Endothelial cell of umbilical vein (primary cell): ENCODE results near the gene SYNE3. TPM values are rescaled to one million over a fixed set of nuclear protein-coding genes. Genes with fewer than 3 reads are reported as not detected.

ENCODE experiments used
- BruUV-seq: library from RNA; stranded (reverse); fragments of 400-500 nt; replicated peaks from 2 replicates; lab custom pipeline; 2021; lab: Mats Ljungman, UMichigan
- CTCF ChIA-PET: fragments of 300-600, 350-600 bp; sonication (Branson Sonifier 250); formaldehyde crosslinking; loops from one replicate; lab custom pipeline; 2021; ENCODE audit warnings: antibody characterized with exemption, inconsistent platforms; lab: Charles Lee
- POLR2A ChIA-PET: fragments of 300-600, 350-600 bp; sonication (Branson Sonifier 250); formaldehyde crosslinking; loops from one replicate; lab custom pipeline; 2021; ENCODE audit warnings: antibody characterized with exemption, inconsistent platforms; lab: Charles Lee
- DNase-seq: peaks from one replicate; pipeline ENCODE4 v3.0.0-alpha.2; 2011; ENCODE audit warnings: low read depth, low spot score
- FAIRE-seq: peaks from 2 replicates; lab custom pipeline; 2011; peaks lifted over from hg19 to GRCh38; lab: Jason Lieb, UNC
- H2AFZ ChIP-seq: 2 replicates; pipeline ENCODE4 v1.6.0; 2012; ENCODE audit warnings: low read depth, low read length, control low read depth, inconsistent platforms
- H3K27ac ChIP-seq: 2 replicates; pipeline ENCODE4 v1.5.1; 2011; ENCODE audit warnings: low read depth, mild to moderate bottlenecking, control low read depth, low read length, moderate library complexity; ENCODE audit not compliant: insufficient read depth
- H3K27me3 ChIP-seq, 2 experiments: 2 replicates each; pipeline versions ENCODE4 v1.6.0 to v1.6.1; 2011; ENCODE audit warnings: low read length in 2 of 2, mixed read lengths in 1 of 2; ENCODE audit not compliant: control insufficient read depth in 2 of 2, insufficient read depth in 2 of 2
- H3K36me3 ChIP-seq, 2 experiments: 2 replicates in 1 of 2; 3 replicates in 1 of 2; pipeline ENCODE4 v1.5.1; 2011; ENCODE audit warnings: low read length in 2 of 2, mild to moderate bottlenecking in 1 of 2, moderate library complexity in 1 of 2; ENCODE audit not compliant: control insufficient read depth in 2 of 2, insufficient read depth in 2 of 2; ENCODE audit errors: extremely low read depth in 1 of 2
- H3K4me1 ChIP-seq: 3 replicates; pipeline ENCODE4 v1.5.1; 2011; ENCODE audit warnings: mild to moderate bottlenecking, low read length; ENCODE audit not compliant: control insufficient read depth, insufficient read depth; ENCODE audit errors: extremely low read depth
- H3K4me2 ChIP-seq: 2 replicates; pipeline ENCODE4 v1.6.1; 2011; ENCODE audit warnings: low read length, control low read depth, mixed read lengths; ENCODE audit not compliant: insufficient read depth
- H3K4me3 ChIP-seq, 3 experiments: fragments of 200-600 bp in 1 of 3; sonication (generic), shearing (Covaris generic) in 1 of 3; replicated peaks in 1 of 3; 2 replicates each; pipeline ENCODE4 v1.5.1; 2011 to 2016; ENCODE audit warnings: control low read depth in 3 of 3, low read length in 3 of 3, mild to moderate bottlenecking in 2 of 3, inconsistent platforms in 1 of 3, low read depth in 1 of 3, moderate library complexity in 1 of 3; ENCODE audit not compliant: insufficient read depth in 1 of 3
- H3K79me2 ChIP-seq: 2 replicates; pipeline ENCODE4 v1.6.0; 2012; ENCODE audit warnings: low read length, inconsistent platforms; ENCODE audit not compliant: control insufficient read depth, insufficient read depth
- H3K9ac ChIP-seq: replicated peaks from 2 replicates; pipeline ENCODE3; 2011; ENCODE audit warnings: low read length, control low read depth; ENCODE audit not compliant: insufficient read depth; ENCODE audit errors: extremely low read depth
- H3K9me1 ChIP-seq: replicated peaks from 3 replicates; pipeline ENCODE4 v1.6.0; 2011; ENCODE audit warnings: mild to moderate bottlenecking, low read length; ENCODE audit not compliant: control insufficient read depth, insufficient read depth; ENCODE audit errors: extremely low read depth
- H3K9me3 ChIP-seq: replicated peaks from 2 replicates; pipeline ENCODE4 v1.5.1; 2012; ENCODE audit warnings: low read length, inconsistent platforms; ENCODE audit not compliant: control insufficient read depth, insufficient read depth
- H4K20me1 ChIP-seq: replicated peaks from 2 replicates; pipeline ENCODE3; 2011; ENCODE audit warnings: mild to moderate bottlenecking, low read length; ENCODE audit not compliant: control insufficient read depth, insufficient read depth; ENCODE audit errors: extremely low read depth
- CTCF ChIP-seq, 2 donors: IDR thresholded peaks; 1 replicate in 1 of 2; 2 replicates in 1 of 2; pipeline ENCODE4 v1.5.1; 2011; ENCODE audit warnings: low read length in 2 of 2, mild to moderate bottlenecking in 2 of 2, moderate library complexity in 2 of 2, control low read depth in 1 of 2, inconsistent platforms in 1 of 2, low read depth in 1 of 2; ENCODE audit not compliant: insufficient read depth in 1 of 2; ENCODE audit errors: extremely low read depth in 1 of 2
- MAX ChIP-seq: IDR thresholded peaks from 2 replicates; pipeline ENCODE4 v1.6.1; 2011; ENCODE audit not compliant: insufficient read depth, insufficient read length
- dilution Hi-C: fragments of 300-500 bp; cut with MboI; formaldehyde crosslinking; loops from one replicate; pipeline ENCODE4 v1.15.0; 2019; ENCODE audit warnings: low sequenced_read_pairs; ENCODE audit not compliant: extremely low pct_ligation_motif_present
- intact Hi-C: fragments of 100-400 bp; cut with micrococcal nuclease; formaldehyde crosslinking; loops from one replicate; pipeline ENCODE4 v1.10.0; 2022
- polyA plus RNA-seq, 4 experiments: library from polyadenylated mRNA; depleted of rRNA in 3 of 4; stranded (reverse) in 3 of 4; unstranded in 1 of 4; fragments of >200 nt; gene quantifications; 2 replicates each; pipeline versions ENCODE4 v1.2.1 to v1.2.3, GENCODE V29; 2011 to 2012; ENCODE audit warnings: missing spikeins in 1 of 4
- total RNA-seq: library from RNA; stranded (reverse); gene quantifications from 2 replicates; pipeline ENCODE4 v1.2.3, GENCODE V29; 2021

Gene SYNE3
- total and polyA plus RNA-seq, 2 donors (not counting 3 experiments of a cell fraction or from before 2014, with no cell fraction given): 3.0 to 18.8 TPM

- H3K9me3 ChIP-seq: no peaks in the 10 kb centered on the region
- no peaks in the 10 kb centered on the region for H3K79me2 ChIP-seq
- H4K20me1 ChIP-seq: no peaks in the 10 kb centered on the region
- ChIA-PET CTCF (interaction anchor here (0.7 to 6.6 kb wide), 10 partner anchors 8 to 88 kb away, joined by 3 to 79 read pairs (median 8); no protein-coding TSS in a partner anchor), POLR2A (interaction anchor here (1.5 kb wide), 1 partner anchor 9 kb away, joined by 4 read pairs; no protein-coding TSS in a partner anchor)
- peak overlapping the region; percentile 64 for H3K4me2 ChIP-seq
- peak; percentile 84 for DNase-seq
- H3K27ac ChIP-seq: no peak overlapping the region
- intact Hi-C loops (loop anchor here (1.0 to 10.0 kb wide), 4 partner anchors 8 to 360 kb away; partner anchors contain the start of gene DICER1), dilution Hi-C loops (no loop called here)
- no peaks in the 10 kb centered on the region for H3K9me1 ChIP-seq
- no peak overlapping the region for H3K4me3 ChIP-seq
- H3K9ac ChIP-seq: no peak overlapping the region
- TF ChIP-seq MAX (peak; percentile 75), CTCF (IDR thresholded peaks at IDR 0.05; ENCODE audit: extremely low read depth in 1 of 2, insufficient read depth in 1 of 2, low read depth in 1 of 2, low read length in 2 of 2) (no peak)
- H3K27me3 ChIP-seq: no peaks in the 10 kb centered on the region
- peak; percentile 90 for FAIRE-seq
- H2AFZ ChIP-seq: no peak overlapping the region
- H3K4me1 ChIP-seq: peaks cover 50% of the 10 kb centered on the region
- no TSS peak for BruUV-seq
- H3K36me3 ChIP-seq: no peaks in the 10 kb centered on the region
These were observed 1.4 kb downstream of the SYNE3 start for GRCh38 chr14:95515080-95515489.
